CD4-positive, alpha-beta T cell treated with Interleukin-12 subunit alpha and Interleukin-12 subunit beta, for 1 hour (primary cell): ENCODE results near the gene CRYZL1.
"Not testable (repeated sequence)": the region's sequence is repeated elsewhere in the genome, so short reads cannot be mapped to it uniquely, and the experiment has no call there.

Experiments
- DNase-seq: peaks from one replicate; pipeline ENCODE4 v3.0.0-alpha.2; 2020

CRYZL1 gene

GRCh38 chr21:33641352-33642026 lies at the start of gene CRYZL1:
TSS of gene CRYZL1 (minus strand) at chr21:33641741. CDS start at chr21:33631551, 10,190 bp downstream.
- peak; percentile 100 for DNase-seq

GRCh38 chr21:33690874-33691273 lies 49.3 kb upstream of the CRYZL1 start:
- DNase-seq, result no peak

GRCh38 chr21:33688353-33688752 lies 46.8 kb upstream of the CRYZL1 start:
- no peak for DNase-seq

GRCh38 chr21:33687634-33688033 lies 46.1 kb upstream of the CRYZL1 start:
- DNase-seq, result no peak

- no peak for DNase-seq
Measured at GRCh38 chr21:33686386-33686785, 44.8 kb upstream of the CRYZL1 start.

- DNase-seq, result no peak
Measured at GRCh38 chr21:33685613-33686197, 44.2 kb upstream of the CRYZL1 start.

- no peak for DNase-seq
Measured at GRCh38 chr21:33684923-33685560, 43.5 kb upstream of the CRYZL1 start.

- DNase-seq, result no peak
Measured at GRCh38 chr21:33684068-33684467, 42.5 kb upstream of the CRYZL1 start.

- no peak for DNase-seq
Measured at GRCh38 chr21:33682992-33683627, 41.6 kb upstream of the CRYZL1 start.

GRCh38 chr21:33680870-33681269 lies 39.3 kb upstream of the CRYZL1 start:
- DNase-seq, result no peak

GRCh38 chr21:33677450-33677849 lies 35.9 kb upstream of the CRYZL1 start:
- DNase-seq, result no peak

- not testable (repeated sequence) for DNase-seq
Measured at GRCh38 chr21:33676666-33677065, 35.1 kb upstream of the CRYZL1 start.

- no peak for DNase-seq
Measured at GRCh38 chr21:33674226-33674625, 32.7 kb upstream of the CRYZL1 start.

- no peak for DNase-seq
Measured at GRCh38 chr21:33673473-33673872, 31.9 kb upstream of the CRYZL1 start.

GRCh38 chr21:33670076-33670978 lies 28.8 kb upstream of the CRYZL1 start:
- no peak for DNase-seq

- no peak for DNase-seq
Measured at GRCh38 chr21:33668620-33669019, 27.1 kb upstream of the CRYZL1 start.

GRCh38 chr21:33668180-33668579 lies 26.6 kb upstream of the CRYZL1 start:
- DNase-seq, result no peak

- no peak for DNase-seq
Measured at GRCh38 chr21:33667636-33668035, 26.1 kb upstream of the CRYZL1 start.

- no peak for DNase-seq
Measured at GRCh38 chr21:33666153-33666552, 24.6 kb upstream of the CRYZL1 start.

- no peak for DNase-seq
Measured at GRCh38 chr21:33664135-33664534, 22.6 kb upstream of the CRYZL1 start.

GRCh38 chr21:33663241-33663640 lies 21.7 kb upstream of the CRYZL1 start:
- no peak for DNase-seq

- DNase-seq, result no peak
Measured at GRCh38 chr21:33662046-33662445, 20.5 kb upstream of the CRYZL1 start.

GRCh38 chr21:33661146-33661545 lies 19.6 kb upstream of the CRYZL1 start:
- DNase-seq, result no peak
